Muscle of leg (tissue), 11 donors: ENCODE data around the gene SHISA9. TPM values are rescaled to one million over a fixed set of nuclear protein-coding genes. Genes with fewer than 3 reads are reported as not detected.

Source experiments
- DNase-seq: peaks from one replicate; pipeline ENCODE4 v3.0.0; 2013
- H3K27ac ChIP-seq: one replicate; pipeline ENCODE4 v1.5.1; 2013; ENCODE audit warnings: mild to moderate bottlenecking, low read length, control low read depth
- H3K27me3 ChIP-seq: one replicate; pipeline ENCODE4 v1.6.1; 2013; ENCODE audit warnings: low read length; ENCODE audit not compliant: control insufficient read depth, insufficient read depth
- H3K36me3 ChIP-seq: one replicate; pipeline ENCODE4 v1.6.1; 2013; ENCODE audit warnings: low read length; ENCODE audit not compliant: control insufficient read depth, insufficient read depth
- H3K4me1 ChIP-seq: one replicate; pipeline ENCODE4 v1.6.1; 2013; ENCODE audit warnings: low read length; ENCODE audit not compliant: control insufficient read depth, insufficient read depth
- H3K4me3 ChIP-seq: one replicate; pipeline ENCODE4 v1.5.1; 2013; ENCODE audit warnings: low read length, control low read depth
- H3K9me3 ChIP-seq: replicated peaks from 2 replicates; pipeline ENCODE4 v1.6.1; 2013; ENCODE audit warnings: low read depth, low read length; ENCODE audit not compliant: control insufficient read depth
- WGBS: methylation state at CpG from one replicate; pipeline ENCODE4 v1.1.5; 2013; ENCODE audit warnings: missing lambda C conversion rate; ENCODE audit not compliant: insufficient coverage; 5-methylcytosine and 5-hydroxymethylcytosine counted together
- polyA plus RNA-seq, 8 donors: library from polyadenylated mRNA; unstranded; fragments of 120-200 nt; gene quantifications; one replicate each; pipeline versions ENCODE4 v1.2.1 to v1.2.3, GENCODE V29; 2013; ENCODE audit warnings: inconsistent platforms in 1 of 8, low replicate concordance in 1 of 8; ENCODE audit not compliant: insufficient read length in 8 of 8, insufficient read depth in 1 of 8
- total RNA-seq: library from RNA; stranded (reverse); fragments of 120-200 nt; gene quantifications from one replicate; pipeline ENCODE4 v1.2.4, GENCODE V29; 2013

The SHISA9 gene
- total and polyA plus RNA-seq, 9 donors, result 0.04 to 0.31 (median 0.14) TPM

DNA sequence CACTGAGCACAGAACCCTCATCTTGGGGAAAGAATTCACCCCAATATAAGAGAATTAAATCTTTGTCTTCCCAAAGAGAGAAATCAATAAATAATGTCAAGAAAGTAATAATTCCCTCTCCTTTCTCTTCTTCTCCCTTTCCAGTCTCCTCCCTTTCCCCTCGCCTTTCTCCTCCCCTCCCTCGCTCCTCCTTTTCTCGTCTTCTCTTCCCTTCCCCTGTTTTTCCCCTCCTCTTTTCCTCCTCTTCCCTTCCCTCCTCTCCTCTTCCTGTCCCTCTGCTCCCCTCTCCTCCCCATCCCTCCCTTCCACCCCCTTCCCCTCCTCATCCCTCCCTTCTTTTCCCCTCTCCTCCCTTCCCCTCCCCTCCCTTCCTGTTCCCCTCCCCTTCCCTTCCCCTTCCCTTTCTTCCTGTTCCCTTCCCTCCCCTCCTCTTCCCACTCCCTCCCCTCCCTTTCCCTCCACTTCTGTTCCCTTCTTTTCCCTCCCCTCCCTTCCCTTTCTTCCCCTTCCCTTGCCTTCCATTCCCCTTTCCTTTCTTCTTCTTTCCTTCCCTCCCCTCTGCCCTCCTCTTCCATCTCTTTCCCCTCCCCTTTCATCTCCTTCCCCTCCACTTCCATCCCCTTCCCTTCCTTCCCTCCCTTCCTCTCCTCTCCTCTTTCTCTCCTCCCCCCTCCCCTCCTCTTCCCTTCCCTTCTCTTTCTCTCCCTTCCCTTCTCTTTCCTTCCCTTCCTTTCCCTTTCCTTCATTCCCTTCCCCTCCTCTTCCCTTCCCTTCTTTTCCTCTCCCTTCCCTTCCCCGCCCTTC is 363.6 kb downstream of the SHISA9 start:
- H3K27me3 ChIP-seq, result no peaks in the 10 kb centered on the region

DNA sequence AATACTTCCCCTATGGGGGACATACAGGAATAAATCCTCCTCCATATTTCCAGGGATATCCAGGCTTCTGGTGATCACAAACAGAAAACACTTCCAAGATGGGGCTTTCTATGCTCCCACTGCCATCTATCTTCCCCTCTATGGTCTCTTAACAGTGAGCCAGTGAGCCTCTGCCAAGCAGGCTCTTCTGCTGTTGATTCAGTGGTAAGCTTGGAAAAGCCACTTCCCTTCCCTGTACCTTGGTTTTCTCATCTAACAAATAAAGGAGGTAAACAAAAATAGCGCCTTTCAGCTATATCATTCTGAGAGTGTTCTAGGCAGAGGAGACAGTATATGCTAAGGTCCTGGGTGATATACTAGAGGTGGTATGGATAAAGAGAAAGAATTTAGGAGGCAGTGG is 368.0 kb downstream of the SHISA9 start:
- Histone ChIP-seq H3K4me1 (no peaks in the 10 kb centered on the region), H3K27me3 (no peaks in the 10 kb centered on the region), H3K4me3 (no peak overlapping the region), H3K36me3 (no peaks in the 10 kb centered on the region), H3K9me3 (no peaks in the 10 kb centered on the region), H3K27ac (no peak overlapping the region)
- no peak for DNase-seq
- WGBS, result no CpG with 5 or more reads among the region's 1 CpG

More for the DNA sequence above, 363.6 kb downstream of the SHISA9 start:
- no peak for DNase-seq
- Histone ChIP-seq H3K27ac (no peak overlapping the region), H3K4me3 (no peak overlapping the region), H3K36me3 (no peaks in the 10 kb centered on the region), H3K9me3 (no peaks in the 10 kb centered on the region), H3K4me1 (no peaks in the 10 kb centered on the region)
- WGBS, result 72% methylated on average over 4 of the region's 4 CpGs

DNA sequence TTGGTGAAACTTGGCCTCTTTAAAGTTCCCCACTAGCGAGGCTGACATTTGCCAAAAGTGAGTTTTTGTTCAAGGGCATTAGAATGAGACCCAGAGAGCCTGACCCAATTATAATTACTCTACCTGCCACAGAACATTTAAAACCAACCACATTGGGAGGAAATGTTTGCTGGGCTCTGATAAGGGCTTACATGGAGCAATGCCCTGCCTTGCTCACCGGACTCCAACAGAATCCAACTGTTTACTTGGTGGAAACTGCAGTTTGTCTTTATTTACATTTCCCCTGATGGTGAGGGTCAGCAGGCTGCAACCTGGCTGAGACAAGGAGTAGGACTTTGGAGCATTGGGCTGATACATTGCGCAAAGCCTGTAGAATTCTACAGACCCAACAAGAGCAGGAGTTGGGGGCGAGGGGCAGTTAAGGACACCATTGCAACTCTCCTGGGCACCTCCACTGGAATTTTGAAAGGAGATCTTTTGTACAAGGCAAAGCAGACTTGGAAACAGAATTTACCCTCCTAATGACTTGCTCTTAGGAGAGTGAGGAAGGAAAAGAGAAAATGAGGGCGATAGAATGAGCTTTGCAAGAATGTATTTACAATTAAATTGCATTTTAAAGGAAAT is 368.6 kb downstream of the SHISA9 start:
- DNase-seq, result no peak
- no peaks in the 10 kb centered on the region for H3K27me3 ChIP-seq
- WGBS, result 22% methylated on average over 2 of the region's 5 CpGs
- no peak overlapping the region for H3K4me3 ChIP-seq
- H3K4me1 ChIP-seq, result no peaks in the 10 kb centered on the region
- no peaks in the 10 kb centered on the region for H3K36me3 ChIP-seq
- H3K27ac ChIP-seq, result no peak overlapping the region
- H3K9me3 ChIP-seq, result no peaks in the 10 kb centered on the region

DNA sequence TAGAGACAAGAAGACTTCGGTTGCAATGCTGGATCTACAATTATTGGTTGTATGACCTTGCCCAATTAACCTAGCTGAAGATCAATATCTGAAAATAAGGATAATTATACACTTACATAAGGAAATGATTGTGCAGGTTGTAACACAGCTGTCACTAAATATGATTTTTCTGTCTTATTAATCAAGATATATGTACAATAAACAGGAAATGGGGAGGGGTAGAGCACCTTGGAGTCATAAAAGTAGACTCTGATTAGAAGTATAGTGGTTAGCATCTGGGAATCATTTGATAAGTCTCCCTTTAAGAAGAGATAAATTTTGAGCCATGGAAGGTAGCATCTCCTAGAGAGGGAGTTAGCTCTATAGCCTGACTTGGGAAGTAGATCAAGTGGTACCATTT is 369.2 kb downstream of the SHISA9 start:
- H3K4me3 ChIP-seq, result no peak overlapping the region
- no CpG with 5 or more reads among the region's 1 CpG for WGBS
- H3K4me1 ChIP-seq, result no peaks in the 10 kb centered on the region
- H3K9me3 ChIP-seq, result no peaks in the 10 kb centered on the region
- H3K36me3 ChIP-seq, result no peaks in the 10 kb centered on the region
- no peak overlapping the region for H3K27ac ChIP-seq
- H3K27me3 ChIP-seq, result no peaks in the 10 kb centered on the region
- DNase-seq, result no peak

DNA sequence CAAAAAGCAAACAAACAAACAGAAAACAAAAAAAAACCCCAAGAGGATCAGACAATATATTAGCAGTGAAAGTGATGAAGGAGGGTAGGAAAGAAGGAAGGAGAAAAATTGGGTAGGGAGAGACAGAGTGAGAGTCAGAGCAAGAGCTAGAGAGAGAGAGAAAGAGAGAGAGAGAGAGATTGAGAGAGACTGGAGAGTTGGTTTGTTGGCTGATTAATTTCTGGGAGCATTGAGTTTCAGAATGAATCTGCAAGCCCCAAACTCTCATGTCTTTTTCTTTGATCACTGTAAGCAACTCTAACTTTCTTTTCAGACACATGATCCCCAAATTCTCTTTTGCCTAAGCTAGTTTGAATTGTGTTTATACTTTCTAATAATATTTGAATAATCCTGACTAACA is 388.1 kb downstream of the SHISA9 start:
- Histone ChIP-seq H3K4me3 (no peak overlapping the region), H3K36me3 (no peaks in the 10 kb centered on the region), H3K27ac (no peak overlapping the region), H3K9me3 (no peaks in the 10 kb centered on the region), H3K4me1 (no peaks in the 10 kb centered on the region), H3K27me3 (no peaks in the 10 kb centered on the region)
- no peak for DNase-seq

Other genes starting within 250 kb of the SHISA9 start
- gene CPPED1, start 97.7 kb upstream of the SHISA9 start, total RNA-seq, result 4.3 TPM
- gene CPPED1, start 97.7 kb upstream of the SHISA9 start, polyA plus RNA-seq, result 1 to 10 TPM; 6.5 to 9.1 (median 6.9) TPM